ENCODE results near the gene JMJD6. TPM values are rescaled to one million over a fixed set of nuclear protein-coding genes. Genes with fewer than 3 reads are reported as not detected.

JMJD6 gene
- total and polyA plus RNA-seq, 9 of the 15 experiments (the other 6 are each of a cell fraction or from before 2014, with no cell fraction given) = 2.5 to 52.3 (median 36.3) TPM

DNA sequence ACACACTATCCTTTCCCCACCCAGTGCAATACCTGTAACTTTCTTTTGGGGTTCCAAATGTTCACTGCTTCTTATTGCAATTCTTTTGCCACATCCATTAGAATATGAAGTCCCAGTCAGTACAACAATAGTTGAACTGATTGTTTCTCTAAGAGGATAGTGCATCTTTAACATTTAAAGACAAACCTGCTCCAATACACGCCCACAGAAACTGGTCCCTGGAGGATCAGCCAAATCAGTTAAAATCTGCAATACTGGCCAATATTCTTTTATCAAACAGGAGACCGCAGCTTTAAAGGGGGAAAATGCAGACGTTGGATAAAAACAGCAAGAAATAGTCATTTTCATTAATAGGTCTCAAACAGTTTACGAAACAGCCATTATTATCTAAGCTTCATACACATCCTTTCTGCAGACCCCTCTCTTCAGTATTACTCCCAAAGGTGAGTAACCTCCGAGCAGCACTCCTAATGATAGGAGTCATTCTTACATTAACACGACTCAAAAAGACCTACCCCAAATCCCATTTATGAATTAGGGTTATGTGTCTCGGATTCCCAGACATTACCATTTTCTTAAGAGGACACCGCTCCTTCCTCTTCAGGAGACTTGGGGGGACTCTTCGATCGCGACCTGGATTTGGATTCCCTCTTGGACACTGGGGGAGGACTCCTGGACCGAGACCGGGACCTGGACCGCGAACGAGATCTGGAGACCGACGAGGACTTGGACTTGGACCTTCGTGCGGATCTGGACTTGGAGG lies 9.4 kb upstream of the JMJD6 start (continued):
- TF ChIP-seq, protein P1, sequence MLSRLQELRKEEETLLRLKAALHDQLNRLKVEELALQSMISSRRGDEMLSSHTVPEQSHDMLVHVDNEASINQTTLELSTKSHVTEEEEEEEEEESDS (CRISPR knock-in tag; IDR thresholded peaks at IDR 0.05) = no peak
- 0 out of 2 replicates have a peak, but pooled peaks have one; percentile 24 for TF ChIP-seq ZNF224 (CRISPR knock-in tag; IDR thresholded peaks at IDR 0.05)
- peak; percentile 98 for TF ChIP-seq CHD1 (IDR thresholded peaks at IDR 0.05; ENCODE audit: low read length)
- TF ChIP-seq SNRNP70 (optimal IDR thresholded peaks at IDR 0.05; ENCODE audit: low read depth, low read length) = peak; percentile 59
- no peak for TF ChIP-seq YY1 (IDR thresholded peaks at IDR 0.05; ENCODE audit: borderline replicate concordance in 1 of 3, control insufficient read depth in 1 of 3, extremely low read depth in 1 of 3, insufficient read depth in 3 of 3, insufficient read length in 1 of 3, insufficient replicate concordance in 2 of 3, low read depth in 1 of 3, low read length in 2 of 3)
- TF ChIP-seq, protein P2, sequence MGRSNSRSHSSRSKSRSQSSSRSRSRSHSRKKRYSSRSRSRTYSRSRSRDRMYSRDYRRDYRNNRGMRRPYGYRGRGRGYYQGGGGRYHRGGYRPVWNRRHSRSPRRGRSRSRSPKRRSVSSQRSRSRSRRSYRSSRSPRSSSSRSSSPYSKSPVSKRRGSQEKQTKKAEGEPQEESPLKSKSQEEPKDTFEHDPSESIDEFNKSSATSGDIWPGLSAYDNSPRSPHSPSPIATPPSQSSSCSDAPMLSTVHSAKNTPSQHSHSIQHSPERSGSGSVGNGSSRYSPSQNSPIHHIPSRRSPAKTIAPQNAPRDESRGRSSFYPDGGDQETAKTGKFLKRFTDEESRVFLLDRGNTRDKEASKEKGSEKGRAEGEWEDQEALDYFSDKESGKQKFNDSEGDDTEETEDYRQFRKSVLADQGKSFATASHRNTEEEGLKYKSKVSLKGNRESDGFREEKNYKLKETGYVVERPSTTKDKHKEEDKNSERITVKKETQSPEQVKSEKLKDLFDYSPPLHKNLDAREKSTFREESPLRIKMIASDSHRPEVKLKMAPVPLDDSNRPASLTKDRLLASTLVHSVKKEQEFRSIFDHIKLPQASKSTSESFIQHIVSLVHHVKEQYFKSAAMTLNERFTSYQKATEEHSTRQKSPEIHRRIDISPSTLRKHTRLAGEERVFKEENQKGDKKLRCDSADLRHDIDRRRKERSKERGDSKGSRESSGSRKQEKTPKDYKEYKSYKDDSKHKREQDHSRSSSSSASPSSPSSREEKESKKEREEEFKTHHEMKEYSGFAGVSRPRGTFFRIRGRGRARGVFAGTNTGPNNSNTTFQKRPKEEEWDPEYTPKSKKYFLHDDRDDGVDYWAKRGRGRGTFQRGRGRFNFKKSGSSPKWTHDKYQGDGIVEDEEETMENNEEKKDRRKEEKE (IDR thresholded peaks at IDR 0.05; ENCODE audit: borderline replicate concordance in 1 of 2, control insufficient read depth in 1 of 2, low read depth in 2 of 2, low read length in 1 of 2) = 0 out of 4 replicates have a peak, but pooled peaks of 1 of the 2 experiments have one; percentile 52
- peak; percentile 86; the same call in 1 of the 2 replicates for TF ChIP-seq FOXK1 (CRISPR knock-in tag; IDR thresholded peaks at IDR 0.05; ENCODE audit: borderline replicate concordance)
- TF ChIP-seq SUPT5H (IDR thresholded peaks at IDR 0.05) = peak; percentile 25
- no peak for TF ChIP-seq ZNF589 (CRISPR knock-in tag; IDR thresholded peaks at IDR 0.05; ENCODE audit: low read depth)
- TF ChIP-seq, protein P3, sequence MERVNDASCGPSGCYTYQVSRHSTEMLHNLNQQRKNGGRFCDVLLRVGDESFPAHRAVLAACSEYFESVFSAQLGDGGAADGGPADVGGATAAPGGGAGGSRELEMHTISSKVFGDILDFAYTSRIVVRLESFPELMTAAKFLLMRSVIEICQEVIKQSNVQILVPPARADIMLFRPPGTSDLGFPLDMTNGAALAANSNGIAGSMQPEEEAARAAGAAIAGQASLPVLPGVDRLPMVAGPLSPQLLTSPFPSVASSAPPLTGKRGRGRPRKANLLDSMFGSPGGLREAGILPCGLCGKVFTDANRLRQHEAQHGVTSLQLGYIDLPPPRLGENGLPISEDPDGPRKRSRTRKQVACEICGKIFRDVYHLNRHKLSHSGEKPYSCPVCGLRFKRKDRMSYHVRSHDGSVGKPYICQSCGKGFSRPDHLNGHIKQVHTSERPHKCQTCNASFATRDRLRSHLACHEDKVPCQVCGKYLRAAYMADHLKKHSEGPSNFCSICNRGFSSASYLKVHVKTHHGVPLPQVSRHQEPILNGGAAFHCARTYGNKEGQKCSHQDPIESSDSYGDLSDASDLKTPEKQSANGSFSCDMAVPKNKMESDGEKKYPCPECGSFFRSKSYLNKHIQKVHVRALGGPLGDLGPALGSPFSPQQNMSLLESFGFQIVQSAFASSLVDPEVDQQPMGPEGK (CRISPR knock-in tag; IDR thresholded peaks at IDR 0.05; ENCODE audit: borderline replicate concordance) = no peak
- no peak for TF ChIP-seq E2F3 (CRISPR knock-in tag; IDR thresholded peaks at IDR 0.05)
- TF ChIP-seq, protein P4, sequence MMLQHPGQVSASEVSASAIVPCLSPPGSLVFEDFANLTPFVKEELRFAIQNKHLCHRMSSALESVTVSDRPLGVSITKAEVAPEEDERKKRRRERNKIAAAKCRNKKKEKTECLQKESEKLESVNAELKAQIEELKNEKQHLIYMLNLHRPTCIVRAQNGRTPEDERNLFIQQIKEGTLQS (IDR thresholded peaks at IDR 0.05) = no peak
- TF ChIP-seq, protein P4 (CRISPR knock-in tag; conservative IDR thresholded peaks at IDR 0.05) = peak; percentile 24; the same call in 1 of the 2 replicates
